Neural cell (in vitro differentiated cells): Measurements from ENCODE around the gene IGF2BP2.

Experiments
- EP300 ChIP-seq: fragments of 450-650 bp; conservative IDR thresholded peaks from 2 replicates; pipeline ENCODE4 v1.6.1; 2014; ENCODE audit warnings: antibody characterized with exemption, mild to moderate bottlenecking, moderate library complexity; ENCODE audit not compliant: poor library complexity, severe bottlenecking
- EZH2 ChIP-seq: fragments of 200-600, 300-800 bp; shearing (Covaris generic), sonication (generic); IDR thresholded peaks from 2 replicates; pipeline ENCODE4 v1.6.1; 2014; ENCODE audit warnings: antibody characterized with exemption, low read length, borderline replicate concordance, mild to moderate bottlenecking; ENCODE audit not compliant: insufficient read depth, poor library complexity, severe bottlenecking
- POLR2AphosphoS5 ChIP-seq: IDR thresholded peaks from 2 replicates; pipeline ENCODE4 v1.6.1; 2012
- RAD21 ChIP-seq: fragments of 450-650 bp; conservative IDR thresholded peaks from 2 replicates; pipeline ENCODE4 v1.6.1; 2014; ENCODE audit warnings: antibody characterized with exemption, mild to moderate bottlenecking, moderate library complexity
- SMC3 ChIP-seq: fragments of 450-650 bp; conservative IDR thresholded peaks from 2 replicates; pipeline ENCODE4 v1.6.1; 2014; ENCODE audit warnings: antibody characterized with exemption, mild to moderate bottlenecking, moderate library complexity; ENCODE audit not compliant: poor library complexity
- TF ChIP-seq, protein P1 (sequence below): fragments of 450-650 bp; IDR thresholded peaks from 2 replicates; pipeline ENCODE4 v1.5.1; 2014; ENCODE audit warnings: antibody characterized with exemption, mild to moderate bottlenecking, moderate library complexity; ENCODE audit not compliant: poor library complexity, severe bottlenecking

DNA sequence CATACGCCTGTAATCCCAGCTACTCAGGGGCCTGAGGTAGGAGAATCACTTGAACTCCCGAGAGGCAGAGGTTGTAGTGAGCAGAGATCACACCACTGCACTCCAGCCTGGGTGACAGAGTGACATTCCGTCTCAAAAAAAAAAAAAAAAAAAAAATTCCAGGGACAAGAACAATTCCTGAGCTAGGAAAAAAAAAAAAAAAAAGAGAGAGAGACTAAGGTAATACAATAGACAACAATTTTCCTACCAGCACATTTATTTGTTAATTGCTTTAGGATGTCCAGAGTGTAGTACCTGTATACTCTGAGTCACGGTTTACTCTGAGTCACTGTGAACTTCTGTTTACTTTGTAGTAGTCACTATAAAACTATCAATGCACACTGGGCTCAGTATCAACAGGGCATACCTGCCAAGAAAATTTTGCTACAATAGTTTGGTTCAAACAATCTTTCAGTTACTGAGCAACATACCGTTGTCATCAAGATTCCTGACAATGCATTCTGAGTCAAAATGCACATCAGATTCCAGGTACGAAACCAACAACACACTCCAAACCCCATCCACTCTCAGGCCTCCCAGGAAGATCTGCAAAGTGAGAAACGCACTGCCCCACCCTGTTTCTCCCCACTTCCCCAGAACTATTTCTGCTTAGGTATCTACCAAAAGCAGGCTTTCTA, 28.3 kb downstream of the IGF2BP2 start:
- TF ChIP-seq, protein P1, sequence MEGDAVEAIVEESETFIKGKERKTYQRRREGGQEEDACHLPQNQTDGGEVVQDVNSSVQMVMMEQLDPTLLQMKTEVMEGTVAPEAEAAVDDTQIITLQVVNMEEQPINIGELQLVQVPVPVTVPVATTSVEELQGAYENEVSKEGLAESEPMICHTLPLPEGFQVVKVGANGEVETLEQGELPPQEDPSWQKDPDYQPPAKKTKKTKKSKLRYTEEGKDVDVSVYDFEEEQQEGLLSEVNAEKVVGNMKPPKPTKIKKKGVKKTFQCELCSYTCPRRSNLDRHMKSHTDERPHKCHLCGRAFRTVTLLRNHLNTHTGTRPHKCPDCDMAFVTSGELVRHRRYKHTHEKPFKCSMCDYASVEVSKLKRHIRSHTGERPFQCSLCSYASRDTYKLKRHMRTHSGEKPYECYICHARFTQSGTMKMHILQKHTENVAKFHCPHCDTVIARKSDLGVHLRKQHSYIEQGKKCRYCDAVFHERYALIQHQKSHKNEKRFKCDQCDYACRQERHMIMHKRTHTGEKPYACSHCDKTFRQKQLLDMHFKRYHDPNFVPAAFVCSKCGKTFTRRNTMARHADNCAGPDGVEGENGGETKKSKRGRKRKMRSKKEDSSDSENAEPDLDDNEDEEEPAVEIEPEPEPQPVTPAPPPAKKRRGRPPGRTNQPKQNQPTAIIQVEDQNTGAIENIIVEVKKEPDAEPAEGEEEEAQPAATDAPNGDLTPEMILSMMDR = no peak
- TF ChIP-seq EZH2 (no peak), POLR2AphosphoS5 (no peak), RAD21 (no peak), SMC3 (no peak), EP300 (no peak)
